ENCODE measurements around the gene HDHD5.

GRCh38 chr22:17157714-17158113, 1.4 kb downstream of the HDHD5 start:
- no peak for TF ChIP-seq CTCF (IDR thresholded peaks at IDR 0.05; ENCODE audit: low read depth, low read length)
- TF ChIP-seq POLR2A (IDR thresholded peaks at IDR 0.05; ENCODE audit: extremely low read depth, insufficient read length): no peak
- no peak for TF ChIP-seq MAX (IDR thresholded peaks at IDR 0.05; ENCODE audit: low read depth, low read length)
